ENCODE data around the gene GIPC1.
"Not testable (repeated sequence)": the region's sequence is repeated elsewhere in the genome, so short reads cannot be mapped to it uniquely, and the experiment has no call there.

Gene GIPC1

GRCh38 chr19:14467391-14467790, 28.5 kb downstream of the GIPC1 start:
- no peak for DNase-seq

- DNase-seq: no peak
These were observed 32.2 kb downstream of the GIPC1 start for GRCh38 chr19:14463747-14464146.

DNA sequence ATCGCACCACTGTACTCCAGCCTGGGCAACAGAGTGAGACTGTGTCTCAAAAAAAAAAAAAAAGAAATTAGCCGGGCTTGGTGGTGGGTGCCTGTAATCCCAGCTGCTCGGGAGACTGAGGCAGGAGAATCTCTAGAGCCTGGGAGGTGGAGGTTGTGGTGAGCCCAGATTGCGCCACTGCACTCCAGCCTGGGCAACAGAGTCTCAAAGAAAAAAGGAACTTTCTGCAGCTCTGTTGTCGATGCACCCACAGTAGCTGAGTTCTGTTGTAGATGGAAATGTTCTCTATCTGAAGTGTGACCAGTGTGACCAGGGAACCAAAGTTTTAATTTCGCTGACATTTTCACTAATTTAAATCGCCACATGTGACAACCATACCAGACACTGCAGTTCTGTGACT, 33.5 kb downstream of the GIPC1 start:
- not testable (repeated sequence) for DNase-seq

GRCh38 chr19:14460935-14461334, 35.0 kb downstream of the GIPC1 start:
- DNase-seq: no peak

- DNase-seq: peak; percentile 64
These were observed 36.2 kb downstream of the GIPC1 start for GRCh38 chr19:14459703-14460102.

GRCh38 chr19:14452303-14452702, 43.6 kb downstream of the GIPC1 start:
- not testable (repeated sequence) for DNase-seq

DNA sequence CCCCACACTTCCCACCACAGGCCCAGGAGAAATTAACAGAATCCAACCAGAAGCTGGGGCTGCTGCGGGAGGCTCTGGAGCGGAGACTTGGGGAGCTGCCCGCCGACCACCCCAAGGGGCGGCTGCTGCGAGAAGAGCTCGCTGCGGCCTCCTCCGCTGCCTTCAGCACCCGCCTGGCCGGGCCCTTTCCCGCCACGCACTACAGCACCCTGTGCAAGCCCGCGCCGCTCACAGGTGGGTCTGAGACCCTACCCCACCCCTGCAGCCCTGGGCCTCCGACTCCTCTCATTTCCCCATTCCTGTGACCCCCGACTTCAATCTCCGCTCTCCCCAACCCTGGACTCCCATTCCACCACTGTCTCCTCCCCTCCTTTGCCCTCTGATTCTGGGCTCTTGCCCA, 45.1 kb downstream of the GIPC1 start:
- no peak for DNase-seq

DNA sequence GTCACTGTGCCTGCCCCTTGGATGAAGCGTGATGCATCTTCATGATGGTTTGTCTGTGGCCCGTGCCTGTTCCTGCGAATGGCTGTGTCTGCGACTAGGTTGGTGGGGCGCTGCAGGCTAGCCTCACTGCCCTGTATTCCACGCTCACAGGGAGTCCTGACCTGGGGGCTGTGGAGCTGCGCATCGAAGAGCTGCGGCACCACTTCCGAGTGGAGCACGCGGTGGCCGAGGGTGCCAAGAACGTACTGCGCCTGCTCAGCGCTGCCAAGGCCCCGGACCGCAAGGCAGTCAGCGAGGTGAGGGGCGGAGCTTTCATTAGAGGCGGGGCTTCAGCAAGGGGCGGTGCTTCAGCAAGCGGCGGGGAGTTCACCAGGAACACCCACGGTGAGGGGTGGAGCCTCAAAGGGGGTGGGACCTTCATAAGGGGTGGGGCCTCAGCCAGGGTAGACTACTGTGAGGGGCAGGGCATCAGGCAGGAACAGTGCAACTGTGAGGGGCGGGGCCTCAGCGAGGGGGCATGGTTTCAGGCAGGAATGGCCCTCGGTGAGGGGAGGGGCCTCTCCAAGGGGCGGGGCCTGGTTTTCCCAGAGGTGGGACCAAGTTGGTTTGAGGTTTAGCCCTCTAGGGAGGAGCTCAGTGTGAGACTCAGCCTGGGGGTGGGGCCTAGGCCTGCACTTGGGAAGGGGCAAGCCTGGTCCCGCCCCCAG, 45.6 kb downstream of the GIPC1 start:
- DNase-seq: peak; percentile 70

DNA sequence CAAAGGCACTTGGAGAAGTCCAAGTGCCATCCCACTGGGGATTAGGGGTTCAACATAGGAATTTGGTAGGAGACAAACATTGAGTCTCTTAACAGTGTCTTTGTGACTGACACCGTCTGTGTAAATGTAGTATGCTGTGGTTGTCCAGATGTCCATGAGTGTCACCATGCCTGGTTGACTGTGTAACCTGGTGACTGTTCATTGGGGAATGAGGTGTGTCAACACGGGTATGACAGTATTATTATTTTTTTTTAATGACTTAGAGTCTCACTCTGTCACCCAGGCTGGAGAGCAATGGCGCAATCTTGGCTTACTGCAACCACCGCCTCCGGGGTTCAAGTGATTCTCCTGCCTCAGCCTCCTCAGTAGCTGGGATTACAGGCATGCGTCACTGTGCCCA, 46.6 kb downstream of the GIPC1 start:
- no peak for DNase-seq

DNA sequence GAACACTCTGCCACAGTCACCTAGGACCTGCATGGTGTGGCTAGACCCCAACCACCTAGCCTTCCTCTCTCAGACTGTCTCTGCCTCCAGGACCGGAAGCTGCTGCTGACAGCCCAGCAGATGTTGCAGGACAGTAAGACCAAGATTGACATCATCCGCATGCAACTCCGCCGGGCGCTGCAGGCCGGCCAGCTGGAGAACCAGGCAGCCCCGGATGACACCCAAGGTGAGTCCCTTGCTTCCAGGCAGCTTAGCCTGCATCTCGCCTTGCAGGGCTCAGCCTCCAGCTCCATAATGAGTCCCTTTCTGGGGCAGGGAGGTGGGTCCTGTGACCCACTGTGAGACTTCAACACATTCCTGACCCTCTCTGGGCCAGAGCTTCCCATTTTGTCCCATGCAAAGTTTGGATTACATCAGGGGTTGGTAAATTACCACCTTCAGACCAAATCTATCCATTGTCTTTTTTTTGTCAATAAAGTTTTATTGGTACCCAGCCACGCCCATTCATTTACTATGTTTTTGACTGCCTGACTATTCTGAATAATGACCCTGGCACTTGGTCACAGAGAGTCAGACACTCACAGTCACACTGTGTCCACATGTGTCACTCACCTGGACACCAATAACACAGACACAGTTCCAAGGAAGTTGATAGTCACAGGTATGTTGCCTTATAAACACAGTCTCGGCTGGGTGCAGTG, 49.4 kb downstream of the GIPC1 start:
- DNase-seq: no peak

GRCh38 chr19:14443632-14444216, 52.2 kb downstream of the GIPC1 start:
- DNase-seq: no peak

GRCh38 chr19:14442891-14443631, 52.9 kb downstream of the GIPC1 start:
- no peak for DNase-seq

GRCh38 chr19:14441041-14441938, 54.6 kb downstream of the GIPC1 start:
- no peak for DNase-seq

- peak; percentile 87 for DNase-seq
These were observed 55.9 kb downstream of the GIPC1 start for GRCh38 chr19:14440049-14440448.

- DNase-seq: no peak
These were observed 56.9 kb downstream of the GIPC1 start for GRCh38 chr19:14439014-14439413.

- DNase-seq: no peak
These were observed 58.3 kb downstream of the GIPC1 start for GRCh38 chr19:14437578-14438140.

- DNase-seq: no peak
These were observed 60.4 kb downstream of the GIPC1 start for GRCh38 chr19:14435320-14436050.

GRCh38 chr19:14434543-14435319, 61.2 kb downstream of the GIPC1 start:
- DNase-seq: peak; percentile 37

GRCh38 chr19:14433554-14434501, 62.1 kb downstream of the GIPC1 start:
- no peak for DNase-seq

Measured in activated CD4-positive, alpha-beta T cell treated with anti-CD3 and anti-CD28 coated beads, Interleukin-2, amount 50 U/mL, for 16 hours (primary cell).